H1 (cell line): Measurements from ENCODE around the gene TINCR. TPM values are rescaled to one million over a fixed set of nuclear protein-coding genes. Genes with fewer than 3 reads are reported as not detected.

Experiments used
- CTCF ChIA-PET: fragments of 300-600 bp; sonication (Branson Sonifier 250); formaldehyde crosslinking; loops from one replicate; lab custom pipeline; 2021; ENCODE audit not compliant: partially characterized antibody; lab: Charles Lee
- POLR2A ChIA-PET: fragments of 300-600 bp; sonication (Branson Sonifier 250); formaldehyde crosslinking; loops from one replicate; lab custom pipeline; 2021; ENCODE audit warnings: inconsistent platforms; ENCODE audit not compliant: partially characterized antibody; lab: Charles Lee
- DNase-seq, 2 experiments: peaks; one replicate each; pipeline versions ENCODE4 v3.0.0 to v3.0.0-alpha.2; 2010 to 2022; ENCODE audit warnings: low spot score in 2 of 2, low read depth in 1 of 2, mixed read lengths in 1 of 2
- FAIRE-seq: peaks from 2 replicates; lab custom pipeline; 2011; peaks lifted over from hg19 to GRCh38; lab: Jason Lieb, UNC
- H2AFZ ChIP-seq: 2 replicates; pipeline ENCODE4 v1.8.1; 2012; ENCODE audit warnings: low read length, inconsistent platforms
- H2AK5ac ChIP-seq: 2 replicates; pipeline ENCODE4 v1.6.1; 2013; ENCODE audit warnings: low read depth, low read length
- H2BK120ac ChIP-seq: replicated peaks from 2 replicates; pipeline ENCODE3; 2013; ENCODE audit warnings: low read depth, low read length, inconsistent platforms
- H2BK12ac ChIP-seq: 2 replicates; pipeline ENCODE4 v1.6.1; 2013; ENCODE audit warnings: low read depth, low read length
- H2BK15ac ChIP-seq: 2 replicates; pipeline ENCODE4 v1.6.1; 2013; ENCODE audit warnings: low read length
- H2BK20ac ChIP-seq: 2 replicates; pipeline ENCODE4 v1.6.1; 2013; ENCODE audit warnings: low read length
- H2BK5ac ChIP-seq: 2 replicates; pipeline ENCODE4 v1.6.1; 2013; ENCODE audit warnings: low read depth, low read length
- H3K14ac ChIP-seq: 2 replicates; pipeline ENCODE4 v1.6.1; 2013; ENCODE audit warnings: inconsistent platforms; ENCODE audit not compliant: insufficient read length
- H3K18ac ChIP-seq: 2 replicates; pipeline ENCODE4 v1.6.1; 2013; ENCODE audit warnings: low read length; ENCODE audit errors: extremely low read depth
- H3K23ac ChIP-seq: 2 replicates; pipeline ENCODE4 v1.6.1; 2013; ENCODE audit warnings: inconsistent platforms; ENCODE audit not compliant: insufficient read length
- H3K23me2 ChIP-seq: 2 replicates; pipeline ENCODE4 v1.6.1; 2013; ENCODE audit warnings: low read depth, low read length
- H3K27ac ChIP-seq: 2 replicates; pipeline ENCODE4 v1.6.1; 2011; ENCODE audit warnings: low read depth, low read length, inconsistent platforms
- H3K27me3 ChIP-seq, 4 experiments: replicated peaks in 1 of 4; 1 replicate in 1 of 4; 2 replicates in 3 of 4; pipeline versions ENCODE4 v1.6.1 to v1.8.1; 2011 to 2013; ENCODE audit warnings: low read length in 3 of 4, mild to moderate bottlenecking in 3 of 4, inconsistent platforms in 2 of 4, mixed read lengths in 2 of 4, moderate library complexity in 1 of 4; ENCODE audit not compliant: control insufficient read depth in 3 of 4, insufficient read depth in 3 of 4; ENCODE audit errors: extremely low read depth in 1 of 4
- H3K36me3 ChIP-seq, 4 experiments: 2 replicates each; pipeline versions ENCODE4 v1.6.1 to v1.8.1; 2011 to 2013; ENCODE audit warnings: mild to moderate bottlenecking in 4 of 4, low read length in 3 of 4, moderate library complexity in 2 of 4, control low read depth in 1 of 4, inconsistent platforms in 1 of 4; ENCODE audit not compliant: insufficient read depth in 4 of 4, control insufficient read depth in 2 of 4
- H3K4ac ChIP-seq: replicated peaks from 2 replicates; pipeline ENCODE3; 2013; ENCODE audit warnings: low read length, low read depth, mixed read lengths, inconsistent platforms; ENCODE audit not compliant: insufficient read length
- H3K4me1 ChIP-seq, 4 experiments: replicated peaks in 1 of 4; 1 replicate in 1 of 4; 2 replicates in 3 of 4; pipeline versions ENCODE4 v1.6.1 to v1.8.1; 2011 to 2013; ENCODE audit warnings: low read length in 3 of 4, inconsistent platforms in 2 of 4, mixed read lengths in 1 of 4; ENCODE audit not compliant: insufficient read depth in 4 of 4, control insufficient read depth in 3 of 4
- H3K4me2 ChIP-seq, 2 experiments: 2 replicates each; pipeline versions ENCODE4 v1.6.1 to v1.8.1; 2011 to 2013; ENCODE audit warnings: low read depth in 2 of 2, low read length in 2 of 2, control low read depth in 1 of 2, inconsistent platforms in 1 of 2, mild to moderate bottlenecking in 1 of 2; ENCODE audit not compliant: insufficient read depth in 1 of 2
- H3K4me3 ChIP-seq, 4 experiments: fragments of 200-600, 300-600 bp in 1 of 4; sonication (generic), shearing (Covaris generic), sonication (Bioruptor Twin) in 1 of 4; 2 replicates each; pipeline versions ENCODE4 v1.5.1 to v1.8.1; 2011 to 2016; ENCODE audit warnings: low read length in 4 of 4, low read depth in 3 of 4, control low read depth in 2 of 4, inconsistent platforms in 2 of 4, mild to moderate bottlenecking in 2 of 4, mixed read lengths in 1 of 4, moderate library complexity in 1 of 4; ENCODE audit not compliant: insufficient read depth in 2 of 4; ENCODE audit errors: extremely low read depth in 1 of 4
- H3K56ac ChIP-seq: replicated peaks from 2 replicates; pipeline ENCODE3; 2013; ENCODE audit warnings: low read depth, mild to moderate bottlenecking, mixed read lengths, low read length, inconsistent platforms; ENCODE audit not compliant: insufficient read length
- H3K79me1 ChIP-seq: 2 replicates; pipeline ENCODE4 v1.6.1; 2013; ENCODE audit warnings: low read depth, low read length, control low read depth
- H3K79me2 ChIP-seq, 2 experiments: 2 replicates each; pipeline versions ENCODE4 v1.6.1 to v1.8.1; 2012 to 2013; ENCODE audit warnings: low read length in 2 of 2, mild to moderate bottlenecking in 2 of 2, inconsistent platforms in 1 of 2; ENCODE audit not compliant: insufficient read depth in 2 of 2, control insufficient read depth in 1 of 2
- H3K9ac ChIP-seq, 4 experiments: replicated peaks in 1 of 4; 1 replicate in 1 of 4; 2 replicates in 3 of 4; pipeline versions ENCODE4 v1.6.1 to v1.8.1; 2011 to 2013; ENCODE audit warnings: low read depth in 3 of 4, low read length in 3 of 4, control low read depth in 2 of 4, mild to moderate bottlenecking in 2 of 4, moderate library complexity in 2 of 4, inconsistent platforms in 1 of 4; ENCODE audit errors: extremely low read depth in 1 of 4
- H3K9me3 ChIP-seq, 2 experiments: 2 replicates each; pipeline versions ENCODE4 v1.6.1 to v1.8.1; 2012 to 2013; ENCODE audit warnings: mild to moderate bottlenecking in 2 of 2, moderate library complexity in 2 of 2, control low read depth in 1 of 2, inconsistent platforms in 1 of 2, low read depth in 1 of 2, low read length in 1 of 2, mixed read lengths in 1 of 2; ENCODE audit not compliant: insufficient read depth in 2 of 2
- H4K20me1 ChIP-seq, 2 experiments: replicated peaks in 1 of 2; 2 replicates each; pipeline versions ENCODE3 to v1.8.1; 2011 to 2013; ENCODE audit warnings: inconsistent platforms in 2 of 2, low read length in 2 of 2, mild to moderate bottlenecking in 1 of 2; ENCODE audit not compliant: insufficient read depth in 2 of 2, control insufficient read depth in 1 of 2
- H4K5ac ChIP-seq: 2 replicates; pipeline ENCODE4 v1.6.1; 2013; ENCODE audit warnings: low read length, low read depth, mixed read lengths, inconsistent platforms; ENCODE audit not compliant: insufficient read length
- H4K8ac ChIP-seq: 2 replicates; pipeline ENCODE4 v1.8.0; 2013; ENCODE audit warnings: mild to moderate bottlenecking, moderate library complexity, low read length, inconsistent platforms; ENCODE audit not compliant: insufficient read depth; ENCODE audit errors: extremely low read depth
- H4K91ac ChIP-seq: replicated peaks from 2 replicates; pipeline ENCODE3; 2013; ENCODE audit warnings: low read length, mixed read lengths, inconsistent platforms; ENCODE audit not compliant: insufficient read length
- CHD1 ChIP-seq: IDR thresholded peaks from 2 replicates; pipeline ENCODE4 v1.6.1; 2012; ENCODE audit warnings: low read depth, low read length, improper control_type of control experiment
- CREB1 ChIP-seq: IDR thresholded peaks from 2 replicates; pipeline ENCODE4 v1.6.1; 2012; ENCODE audit warnings: inconsistent platforms
- E2F6 ChIP-seq: IDR thresholded peaks from 2 replicates; pipeline ENCODE4 v1.6.1; 2012; ENCODE audit warnings: inconsistent platforms
- EP300 ChIP-seq, 2 experiments: IDR thresholded peaks; 1 replicate in 1 of 2; 2 replicates in 1 of 2; pipeline ENCODE4 v1.6.1; 2011 to 2012; ENCODE audit warnings: low read depth in 2 of 2, low read length in 2 of 2, mild to moderate bottlenecking in 2 of 2, borderline replicate concordance in 1 of 2, inconsistent platforms in 1 of 2, moderate library complexity in 1 of 2
- FOSL1 ChIP-seq: IDR thresholded peaks from 2 replicates; pipeline ENCODE4 v1.6.1; 2011; ENCODE audit warnings: mild to moderate bottlenecking, low read depth, low read length, moderate library complexity; ENCODE audit not compliant: insufficient read depth
- KDM4A ChIP-seq: IDR thresholded peaks from one replicate; pipeline ENCODE4 v1.7.1; 2012; ENCODE audit warnings: low read depth, mild to moderate bottlenecking, moderate library complexity, low read length, inconsistent platforms; ENCODE audit not compliant: severe bottlenecking
- KDM5A ChIP-seq: fragments of 200-600 bp; IDR thresholded peaks from 2 replicates; pipeline ENCODE4 v1.7.1; 2012; ENCODE audit warnings: mild to moderate bottlenecking, low read length, inconsistent platforms, mixed read lengths
- POLR2A ChIP-seq, 2 experiments: IDR thresholded peaks; 1 replicate in 1 of 2; 2 replicates in 1 of 2; pipeline ENCODE4 v1.6.1; 2011; ENCODE audit warnings: low read depth in 2 of 2, low read length in 2 of 2, mild to moderate bottlenecking in 2 of 2; ENCODE audit errors: control extremely low read depth in 1 of 2
- SIRT6 ChIP-seq: IDR thresholded peaks from one replicate; pipeline ENCODE4 v1.7.1; 2012; ENCODE audit warnings: low read length, inconsistent platforms
- SIX5 ChIP-seq: IDR thresholded peaks from 2 replicates; pipeline ENCODE4 v1.6.1; 2011; ENCODE audit warnings: mild to moderate bottlenecking, low read depth, low read length
- SP4 ChIP-seq: IDR thresholded peaks from 2 replicates; pipeline ENCODE4 v1.6.1; 2012; ENCODE audit warnings: low read length, inconsistent platforms
- TAF7 ChIP-seq: optimal IDR thresholded peaks from 2 replicates; pipeline ENCODE3; 2011; ENCODE audit warnings: low read depth, mild to moderate bottlenecking, inconsistent platforms, low read length, moderate library complexity, borderline replicate concordance
- WGBS, 2 experiments: shearing (Covaris generic) in 1 of 2; methylation state at CpG; one replicate each; pipeline versions ENCODE4 v1.1.6 to v1.1.7; 2013 to 2015; ENCODE audit warnings: low lambda C conversion rate in 2 of 2, mixed read lengths in 2 of 2, inconsistent platforms in 1 of 2, low coverage in 1 of 2, missing lambda C conversion rate in 1 of 2; ENCODE audit not compliant: insufficient replicate concordance in 2 of 2, insufficient coverage in 1 of 2, insufficient read length in 1 of 2; ENCODE audit errors: extremely low coverage in 1 of 2, missing lambda C conversion rate in 1 of 2; 5-methylcytosine and 5-hydroxymethylcytosine counted together
- polyA plus RNA-seq, 7 experiments: library from polyadenylated mRNA; depleted of rRNA in 3 of 7; stranded (reverse) in 5 of 7; unstranded in 2 of 7; fragments of >200 nt in 5 of 7; fragments of 200-250 nt in 2 of 7; gene quantifications; 1 replicate in 5 of 7; 2 replicates in 1 of 7; 4 replicates in 1 of 7; pipeline versions ENCODE4 v1.2.1 to v1.2.3, GENCODE V29; 2011 to 2013; ENCODE audit warnings: missing spikeins in 2 of 7, mixed read lengths in 2 of 7
- total RNA-seq: library from RNA; stranded (reverse); fragmentation: NEBNext Ultra II Directional; extraction: Animal tissue kit (Norgen Biotek cat#: 25700); gene quantifications from 2 replicates; pipeline ENCODE4 v1.2.1, GENCODE V29; 2021

Gene TINCR
- total and polyA plus RNA-seq, 2 of the 8 experiments (the other 6 are each of a cell fraction or from before 2014, with no cell fraction given) = 0.52 to 1.4 TPM

DNA sequence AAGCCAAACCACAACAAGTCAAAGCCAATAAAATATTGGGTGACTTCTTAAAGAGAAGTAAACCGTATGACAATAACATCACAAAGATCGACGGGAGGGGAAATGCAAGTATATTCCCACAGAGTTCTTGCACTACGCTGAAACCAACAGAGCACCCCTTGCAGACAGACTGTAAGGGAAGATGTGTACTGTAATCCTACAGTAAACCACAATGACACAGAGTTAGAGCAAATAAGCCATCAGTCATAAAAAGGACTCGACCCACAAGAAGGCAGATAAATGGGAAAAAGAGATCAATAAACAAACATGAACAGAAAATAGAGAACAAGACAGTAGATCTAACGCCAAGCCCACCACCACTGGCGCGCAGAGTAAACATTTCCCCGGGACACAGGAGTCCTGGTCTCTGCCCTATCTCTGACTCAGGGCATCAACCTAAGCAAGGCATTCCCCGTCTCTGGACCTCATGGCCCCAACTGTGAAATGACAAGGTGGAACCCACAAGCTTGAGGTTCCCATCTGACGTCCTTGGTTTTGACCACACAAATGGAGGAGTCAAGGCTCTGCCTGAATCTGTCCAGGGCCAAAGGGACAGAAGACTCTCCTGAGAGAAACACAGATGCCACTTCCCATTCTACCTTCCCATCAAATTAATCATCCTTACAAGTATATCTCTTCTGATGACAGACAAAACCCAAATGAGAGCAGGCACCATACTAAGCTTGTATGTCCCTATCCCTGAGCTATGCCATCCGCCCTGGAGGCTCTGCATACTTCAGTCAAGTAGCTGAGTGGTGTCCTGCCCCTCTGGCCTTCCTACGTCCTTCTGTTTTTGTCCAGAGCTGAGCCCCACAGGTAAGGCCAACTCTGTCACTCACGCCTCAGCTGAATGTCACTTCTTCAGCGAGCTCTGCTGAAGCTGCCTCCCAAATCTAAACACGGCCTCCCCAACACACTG, 39.8 kb upstream of the TINCR start:
- Histone ChIP-seq H3K56ac (no peak overlapping the region), H2BK15ac (no peak overlapping the region), H3K27me3 (no peaks in the 10 kb centered on the region), H3K14ac (no peak overlapping the region), H4K5ac (no peak overlapping the region), H4K91ac (no peak overlapping the region), H2BK20ac (no peak overlapping the region), H2AK5ac (no peak overlapping the region), H2BK120ac (no peak overlapping the region), H3K9me3 (no peaks in the 10 kb centered on the region), H4K8ac (no peak overlapping the region), H3K27ac (no peak overlapping the region), H3K4me1 (no peaks in the 10 kb centered on the region), H2BK12ac (no peak overlapping the region), H3K4me3 (no peak overlapping the region), H2BK5ac (no peak overlapping the region), H3K79me2 (peaks cover 0 to 17% of the 10 kb centered on the region in 2 experiments; a peak in 3 of 4 replicates), H2AFZ (no peak overlapping the region), H3K4ac (no peak overlapping the region), H3K18ac (no peak overlapping the region), H3K9ac (no peak overlapping the region), H3K79me1 (peaks cover 3% of the 10 kb centered on the region; the same call in 1 of the 2 replicates), H3K4me2 (no peak overlapping the region), H3K23me2 (no peaks in the 10 kb centered on the region), H3K23ac (no peak overlapping the region), H4K20me1 (peaks cover 10 to 15% of the 10 kb centered on the region in 2 experiments), H3K36me3 (peaks cover 36 to 77% (median 66%) of the 10 kb centered on the region in 4 experiments)
- DNase-seq = no peak
- FAIRE-seq = no peak
- ChIA-PET POLR2A (interaction anchor here (0.9 to 1.4 kb wide), 5 partner anchors 9 to 15 kb away, joined by 3 to 5 read pairs (median 3); partner anchors contain the start of genes SAFB and SAFB2), CTCF (no interaction called here)
- 90% methylated on average over 16 of the region's 16 CpGs; no CpG with 5 or more reads in 1 of the 2 experiments for WGBS, 2 experiments
- TF ChIP-seq KDM4A = no peak
- no peak for TF ChIP-seq CHD1
- no peak for TF ChIP-seq EP300 (IDR thresholded peaks at IDR 0.05; ENCODE audit: borderline replicate concordance in 1 of 2, low read depth in 2 of 2, low read length in 2 of 2)
- no peak for TF ChIP-seq SIX5
- TF ChIP-seq SP4 = no peak
- no peak for TF ChIP-seq SIRT6
- no peak for TF ChIP-seq KDM5A
- TF ChIP-seq CREB1 = no peak
- TF ChIP-seq TAF7 = no peak
- TF ChIP-seq FOSL1 = no peak
- no peak for TF ChIP-seq E2F6
- TF ChIP-seq POLR2A (IDR thresholded peaks at IDR 0.05; ENCODE audit: control extremely low read depth in 1 of 2, low read depth in 2 of 2, low read length in 2 of 2) = no peak
